ENCODE data around the gene LMAN2.

LMAN2 gene

DNA sequence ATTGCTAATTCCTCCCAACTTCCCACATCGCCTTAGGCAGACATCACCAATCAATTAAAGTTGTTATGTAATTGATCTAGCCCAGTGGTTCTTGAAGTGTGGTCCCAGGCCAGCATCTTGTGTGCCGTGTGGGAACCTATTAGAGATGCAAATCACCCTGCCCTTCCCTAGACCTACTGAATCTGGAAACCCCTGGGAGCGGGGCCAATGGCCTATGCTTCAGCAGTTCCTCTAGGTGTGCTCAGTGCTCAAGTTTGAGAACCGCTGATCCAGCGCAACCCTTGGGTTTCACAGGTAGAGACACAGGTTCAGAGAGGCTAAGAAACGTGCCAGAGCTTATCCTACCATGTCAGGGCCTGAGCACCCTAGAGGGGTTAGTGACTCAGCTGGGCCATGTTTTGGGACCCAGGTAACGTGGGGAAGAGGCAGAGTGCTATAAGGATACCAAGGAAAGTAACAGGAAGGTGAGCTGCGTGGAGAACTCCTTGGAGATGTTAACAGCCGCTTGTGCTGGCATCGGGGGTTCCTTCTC lies 37.1 kb upstream of the LMAN2 start:
- no peak overlapping the region for H3K9ac ChIP-seq (ENCODE audit: low read depth, low read length)
- peaks cover 6% of the 10 kb centered on the region for H3K4me1 ChIP-seq (ENCODE audit: control insufficient read depth, insufficient read depth, low read length)
- no peaks in the 10 kb centered on the region for H3K36me3 ChIP-seq (ENCODE audit: control insufficient read depth, insufficient read depth, low read length)
- H3K4me3 ChIP-seq (ENCODE audit: low read depth, low read length) = no peak overlapping the region
- H3K9me3 ChIP-seq (ENCODE audit: control insufficient read depth, insufficient read depth, low read length) = no peaks in the 10 kb centered on the region
- peaks cover 16% of the 10 kb centered on the region for H3K27me3 ChIP-seq (ENCODE audit: control insufficient read depth, insufficient read depth, low read length)

DNA sequence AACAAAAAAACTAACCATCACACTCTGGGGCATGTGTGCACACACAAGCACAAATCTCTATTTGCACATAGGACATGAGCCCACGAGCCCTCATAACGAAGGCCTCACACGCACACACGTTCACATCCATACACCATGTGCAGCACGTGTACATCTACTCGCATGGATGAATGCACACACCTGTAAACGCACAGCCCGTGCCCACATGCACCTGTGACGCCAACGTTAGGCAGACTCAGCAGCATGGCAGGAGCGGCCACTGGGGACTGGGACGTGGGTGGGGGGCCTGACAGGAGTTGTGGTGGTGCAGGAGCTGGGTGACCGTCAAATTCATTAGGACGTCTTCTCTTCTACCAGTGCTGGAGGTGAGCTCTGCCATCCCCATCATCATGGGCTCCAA lies 35.9 kb upstream of the LMAN2 start:
- peaks cover 4% of the 10 kb centered on the region for H3K4me1 ChIP-seq (ENCODE audit: control insufficient read depth, insufficient read depth, low read length)
- H3K9me3 ChIP-seq (ENCODE audit: control insufficient read depth, insufficient read depth, low read length) = no peaks in the 10 kb centered on the region

DNA sequence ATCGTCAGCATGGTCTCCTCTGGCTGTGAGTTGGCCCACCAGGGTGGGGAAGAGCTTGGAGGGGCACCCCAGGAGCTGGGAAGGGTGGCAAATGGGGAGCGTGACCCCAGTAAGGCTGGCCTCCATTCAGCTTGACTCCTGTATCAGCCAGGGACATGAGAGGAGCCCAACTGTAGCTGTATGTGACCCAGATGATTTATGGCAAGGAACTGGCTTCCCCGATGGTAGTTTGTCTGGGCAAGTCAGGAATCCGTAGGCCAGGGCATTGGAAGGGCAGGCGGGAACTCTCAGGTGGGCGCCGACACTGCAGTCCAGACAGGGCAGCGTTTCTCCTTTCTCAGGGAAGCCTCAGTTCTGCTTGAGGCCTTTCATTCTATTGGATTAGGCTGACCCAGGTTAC lies 35.1 kb upstream of the LMAN2 start:
- Histone ChIP-seq H3K9me3 (ENCODE audit: control insufficient read depth, insufficient read depth, low read length) (no peaks in the 10 kb centered on the region), H3K4me3 (ENCODE audit: low read depth, low read length) (no peak overlapping the region), H3K27me3 (ENCODE audit: control insufficient read depth, insufficient read depth, low read length) (peaks cover 15% of the 10 kb centered on the region), H3K4me1 (ENCODE audit: control insufficient read depth, insufficient read depth, low read length) (peaks cover 4% of the 10 kb centered on the region), H3K9ac (ENCODE audit: low read depth, low read length) (no peak overlapping the region), H3K36me3 (ENCODE audit: control insufficient read depth, insufficient read depth, low read length) (no peaks in the 10 kb centered on the region)

More for the DNA sequence above, 35.9 kb upstream of the LMAN2 start:
- Histone ChIP-seq H3K4me3 (ENCODE audit: low read depth, low read length) (no peak overlapping the region), H3K9ac (ENCODE audit: low read depth, low read length) (no peak overlapping the region), H3K27me3 (ENCODE audit: control insufficient read depth, insufficient read depth, low read length) (peaks cover 16% of the 10 kb centered on the region), H3K36me3 (ENCODE audit: control insufficient read depth, insufficient read depth, low read length) (no peaks in the 10 kb centered on the region)

DNA sequence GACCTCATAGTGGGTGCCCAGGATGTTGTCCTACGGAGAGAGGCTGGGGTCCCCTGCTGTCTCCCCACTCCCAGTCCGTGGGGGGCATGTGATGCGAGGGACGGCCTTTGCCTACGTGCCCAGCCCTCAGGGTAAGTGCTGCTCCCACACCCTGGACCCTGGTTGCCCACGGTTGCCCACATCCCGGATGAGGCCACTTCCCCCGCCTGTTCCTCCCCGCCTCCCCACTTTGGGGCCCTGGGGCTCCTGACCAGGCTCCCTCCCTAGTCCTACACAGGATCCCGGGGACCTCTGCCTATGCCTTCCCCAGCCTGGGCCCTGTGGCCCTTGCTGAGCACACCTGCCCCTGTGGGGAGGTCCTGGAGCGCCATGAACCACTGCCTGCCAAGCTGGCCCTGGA lies 34.3 kb upstream of the LMAN2 start:
- Histone ChIP-seq H3K4me3 (ENCODE audit: low read depth, low read length) (no peak overlapping the region), H3K9me3 (ENCODE audit: control insufficient read depth, insufficient read depth, low read length) (no peaks in the 10 kb centered on the region), H3K27me3 (ENCODE audit: control insufficient read depth, insufficient read depth, low read length) (peaks cover 13% of the 10 kb centered on the region), H3K9ac (ENCODE audit: low read depth, low read length) (no peak overlapping the region), H3K4me1 (ENCODE audit: control insufficient read depth, insufficient read depth, low read length) (peaks cover 4% of the 10 kb centered on the region), H3K36me3 (ENCODE audit: control insufficient read depth, insufficient read depth, low read length) (no peaks in the 10 kb centered on the region)

DNA sequence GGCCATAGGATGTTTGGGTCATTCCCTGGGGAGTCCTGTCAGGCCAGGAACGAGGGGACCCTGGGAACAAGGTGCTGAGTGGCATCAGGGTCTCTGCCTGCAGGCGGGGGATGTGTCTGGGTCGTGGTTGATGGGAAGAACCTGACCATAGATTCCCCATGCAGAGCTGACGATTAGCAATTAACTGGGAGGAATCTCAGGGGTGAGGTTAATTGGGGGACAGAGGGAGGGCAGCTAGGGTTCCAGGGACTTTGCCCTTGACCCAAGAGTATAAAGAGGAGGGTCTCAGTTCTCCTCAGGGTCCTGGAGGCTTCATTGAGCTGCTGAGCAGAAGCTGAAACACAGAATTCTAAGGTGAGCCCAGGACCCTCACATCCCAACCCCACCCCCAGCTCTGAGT lies 32.7 kb upstream of the LMAN2 start, which contains the start of gene SLC34A1:
Gene SLC34A1 (plus strand): TSS at position 301 of the 400 bp plus-strand sequence. CDS start 1,308 bp downstream, outside the sequence.
- Histone ChIP-seq H3K4me3 (ENCODE audit: low read depth, low read length) (no peak within 1 kb of the TSS), H3K27me3 (ENCODE audit: control insufficient read depth, insufficient read depth, low read length) (peaks cover 3% of the 10 kb centered on the region), H3K4me1 (ENCODE audit: control insufficient read depth, insufficient read depth, low read length) (no peaks in the 10 kb centered on the region), H3K9ac (ENCODE audit: low read depth, low read length) (no peak within 1 kb of the TSS), H3K36me3 (ENCODE audit: control insufficient read depth, insufficient read depth, low read length) (no peaks in the 10 kb centered on the region), H3K9me3 (ENCODE audit: control insufficient read depth, insufficient read depth, low read length) (no peaks in the 10 kb centered on the region)

DNA sequence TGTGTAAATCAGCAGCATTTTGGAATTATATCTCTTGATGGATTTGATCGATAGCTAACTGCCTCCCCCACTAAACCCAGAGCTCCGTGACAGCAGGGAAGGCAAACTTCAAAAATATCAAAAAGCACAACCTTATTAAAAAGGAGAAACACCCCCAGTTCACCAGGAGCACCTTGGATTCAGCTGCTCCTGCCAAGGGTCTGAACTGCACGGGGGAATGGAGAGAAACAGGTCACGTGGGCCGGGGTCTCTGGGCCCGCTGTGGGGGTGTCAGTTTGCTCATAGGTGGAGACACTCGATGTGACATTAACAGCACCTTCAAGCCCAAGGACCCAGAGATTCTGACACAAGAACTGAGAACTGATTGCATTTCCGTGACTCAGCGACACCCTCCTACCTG lies 31.7 kb upstream of the LMAN2 start:
- no peaks in the 10 kb centered on the region for H3K4me1 ChIP-seq (ENCODE audit: control insufficient read depth, insufficient read depth, low read length)
- no peaks in the 10 kb centered on the region for H3K27me3 ChIP-seq (ENCODE audit: control insufficient read depth, insufficient read depth, low read length)

DNA sequence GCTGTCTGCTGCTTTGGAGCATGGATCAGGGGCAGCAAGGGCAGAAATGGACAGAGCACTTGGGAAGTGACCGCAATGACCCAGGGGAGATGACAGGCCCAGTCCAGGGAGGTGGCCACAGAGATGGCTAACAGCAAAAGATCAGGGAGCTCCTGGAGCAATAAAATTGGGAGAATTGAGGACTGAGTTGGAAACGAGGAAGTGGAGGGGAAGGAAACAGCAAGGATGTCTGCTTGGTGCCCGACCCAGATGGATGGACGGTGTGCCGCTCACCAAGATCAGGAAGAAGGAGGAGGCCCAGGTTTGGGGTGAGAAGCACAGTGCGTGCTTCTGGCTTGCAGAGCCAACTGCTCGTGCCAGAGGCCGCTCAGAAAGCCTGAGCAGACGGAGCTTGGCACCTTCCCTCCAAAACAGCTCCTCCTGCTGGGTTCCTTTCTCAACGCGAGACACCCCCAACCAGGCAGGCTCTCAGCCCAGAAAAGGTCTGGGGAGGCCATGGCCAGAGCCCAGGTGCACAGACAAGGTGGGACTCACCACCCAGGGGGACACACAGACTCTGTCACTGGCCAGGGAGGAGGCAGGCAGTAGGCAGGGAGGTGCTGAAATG lies 31.1 kb upstream of the LMAN2 start:
- Histone ChIP-seq H3K9ac (ENCODE audit: low read depth, low read length) (no peak overlapping the region), H3K27me3 (ENCODE audit: control insufficient read depth, insufficient read depth, low read length) (no peaks in the 10 kb centered on the region), H3K4me3 (ENCODE audit: low read depth, low read length) (no peak overlapping the region), H3K4me1 (ENCODE audit: control insufficient read depth, insufficient read depth, low read length) (no peaks in the 10 kb centered on the region), H3K9me3 (ENCODE audit: control insufficient read depth, insufficient read depth, low read length) (no peaks in the 10 kb centered on the region), H3K36me3 (ENCODE audit: control insufficient read depth, insufficient read depth, low read length) (no peaks in the 10 kb centered on the region)

More for the DNA sequence above, 31.7 kb upstream of the LMAN2 start:
- Histone ChIP-seq H3K9ac (ENCODE audit: low read depth, low read length) (no peak overlapping the region), H3K36me3 (ENCODE audit: control insufficient read depth, insufficient read depth, low read length) (no peaks in the 10 kb centered on the region), H3K4me3 (ENCODE audit: low read depth, low read length) (no peak overlapping the region), H3K9me3 (ENCODE audit: control insufficient read depth, insufficient read depth, low read length) (no peaks in the 10 kb centered on the region)

DNA sequence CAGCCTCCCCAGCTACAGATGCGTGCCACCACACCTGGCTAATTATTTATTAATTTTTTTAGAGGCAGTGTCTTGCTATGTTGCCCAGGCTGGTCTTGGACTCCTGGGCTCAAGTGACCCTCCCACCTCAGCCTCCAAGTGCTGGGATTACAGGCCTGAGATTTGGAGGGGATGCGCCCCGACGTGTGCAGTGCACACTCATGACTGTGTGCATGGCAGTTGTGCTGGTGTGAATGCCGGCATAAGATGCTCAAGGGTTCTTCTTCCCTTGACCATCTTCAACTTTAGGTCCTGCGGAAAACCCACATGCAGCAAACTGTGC lies 29.3 kb upstream of the LMAN2 start:
- Histone ChIP-seq H3K4me3 (ENCODE audit: low read depth, low read length) (no peak overlapping the region), H3K4me1 (ENCODE audit: control insufficient read depth, insufficient read depth, low read length) (no peaks in the 10 kb centered on the region), H3K27me3 (ENCODE audit: control insufficient read depth, insufficient read depth, low read length) (no peaks in the 10 kb centered on the region), H3K9me3 (ENCODE audit: control insufficient read depth, insufficient read depth, low read length) (no peaks in the 10 kb centered on the region), H3K9ac (ENCODE audit: low read depth, low read length) (no peak overlapping the region), H3K36me3 (ENCODE audit: control insufficient read depth, insufficient read depth, low read length) (no peaks in the 10 kb centered on the region)

DNA sequence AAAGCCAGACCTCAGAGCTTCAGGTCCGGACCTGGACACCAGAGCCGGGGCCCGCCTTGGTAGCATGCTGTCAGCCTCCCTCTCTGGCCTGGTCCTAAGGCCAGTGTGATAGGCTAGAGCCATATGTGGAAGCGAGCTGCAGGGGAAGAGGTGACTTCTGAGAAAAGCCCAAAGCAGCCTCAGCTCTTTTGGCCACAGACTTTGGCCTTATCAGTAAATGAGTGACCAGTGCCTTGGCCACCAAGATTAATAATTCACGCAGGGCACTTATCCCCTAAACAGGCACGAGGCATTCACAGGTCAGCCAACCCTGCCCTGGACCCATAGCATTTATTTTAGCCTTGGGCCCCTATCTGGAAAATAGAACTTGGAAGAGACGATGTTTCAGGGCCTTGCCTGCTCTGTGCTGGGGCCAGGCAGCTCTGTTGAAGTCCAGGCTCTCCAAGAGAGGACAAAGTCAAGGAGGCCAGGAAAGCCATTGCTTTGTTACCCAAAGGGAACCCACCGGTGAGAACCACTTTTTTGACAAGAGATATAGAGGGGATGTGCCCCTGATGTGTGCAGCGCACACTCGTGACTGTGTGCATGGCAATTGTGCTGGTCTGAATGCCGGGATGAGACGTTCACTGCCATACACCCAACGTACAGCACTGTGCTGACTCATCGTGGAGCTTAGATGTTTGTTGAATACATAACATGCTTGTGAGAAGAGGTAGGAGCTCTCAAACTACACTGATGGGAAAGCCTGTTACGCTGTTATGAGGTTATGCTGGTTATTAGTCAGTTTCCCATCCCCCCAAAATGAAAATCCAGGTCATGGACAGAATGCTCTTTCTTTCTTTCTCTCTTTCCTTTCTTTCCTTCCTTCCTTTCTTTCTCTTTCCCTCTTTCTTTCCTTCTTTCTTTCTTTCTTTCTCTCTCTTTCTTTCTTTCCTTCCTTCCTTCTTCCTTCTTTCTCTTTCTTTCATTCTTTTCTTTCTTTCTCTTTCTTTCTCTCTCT lies 27.7 kb upstream of the LMAN2 start:
- Histone ChIP-seq H3K27me3 (ENCODE audit: control insufficient read depth, insufficient read depth, low read length) (no peaks in the 10 kb centered on the region), H3K36me3 (ENCODE audit: control insufficient read depth, insufficient read depth, low read length) (no peaks in the 10 kb centered on the region), H3K9me3 (ENCODE audit: control insufficient read depth, insufficient read depth, low read length) (no peaks in the 10 kb centered on the region), H3K9ac (ENCODE audit: low read depth, low read length) (no peak overlapping the region), H3K4me3 (ENCODE audit: low read depth, low read length) (no peak overlapping the region), H3K4me1 (ENCODE audit: control insufficient read depth, insufficient read depth, low read length) (peaks cover 3% of the 10 kb centered on the region)

DNA sequence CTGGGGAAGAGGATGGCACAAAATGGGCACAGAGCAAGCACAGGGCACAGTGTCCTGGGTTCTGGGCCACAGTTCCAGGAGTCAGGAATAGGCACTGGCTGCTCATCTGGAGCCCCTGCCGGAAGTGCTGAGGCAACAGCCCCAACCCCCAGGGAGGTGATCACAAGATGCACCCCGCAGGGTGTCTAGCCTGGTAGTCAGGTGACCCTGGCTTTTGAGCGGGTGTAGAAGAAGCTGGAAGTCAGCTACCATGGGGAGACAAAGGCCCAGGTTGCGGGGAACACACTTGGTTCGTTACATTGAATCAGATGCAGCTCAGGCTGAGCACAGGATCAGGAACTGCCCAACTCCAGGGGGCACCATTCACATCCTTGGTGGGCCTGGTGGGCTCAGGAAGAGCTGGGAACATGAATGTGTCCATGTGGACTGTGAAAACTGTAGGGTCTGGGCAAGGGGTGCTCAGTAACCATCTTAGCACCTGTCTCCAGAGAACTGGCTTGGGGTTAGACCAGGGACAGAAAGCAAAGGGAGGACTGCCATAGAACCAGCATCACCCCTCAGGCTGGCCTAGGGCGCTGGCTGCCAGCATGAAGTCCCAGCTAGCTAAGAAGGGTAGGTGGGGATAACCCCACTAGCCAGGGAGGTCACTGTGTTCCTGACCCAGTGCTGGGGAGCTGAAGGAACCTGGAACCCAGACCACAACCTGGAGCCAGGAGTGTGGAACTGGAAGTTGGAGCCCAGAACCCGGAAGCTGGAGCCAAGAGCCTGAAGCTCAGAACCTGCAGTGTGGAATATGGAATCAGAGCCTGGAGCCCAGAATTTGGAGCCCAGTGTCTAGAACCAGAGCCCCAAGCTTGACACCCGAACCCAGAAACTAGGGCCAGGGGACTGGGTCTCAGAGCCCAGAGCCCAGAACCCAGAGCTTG lies 26.6 kb upstream of the LMAN2 start:
- no peak overlapping the region for H3K9ac ChIP-seq (ENCODE audit: low read depth, low read length)
- H3K36me3 ChIP-seq (ENCODE audit: control insufficient read depth, insufficient read depth, low read length) = no peaks in the 10 kb centered on the region
- H3K27me3 ChIP-seq (ENCODE audit: control insufficient read depth, insufficient read depth, low read length) = no peaks in the 10 kb centered on the region
- peaks cover 4% of the 10 kb centered on the region for H3K4me1 ChIP-seq (ENCODE audit: control insufficient read depth, insufficient read depth, low read length)
- H3K9me3 ChIP-seq (ENCODE audit: control insufficient read depth, insufficient read depth, low read length) = no peaks in the 10 kb centered on the region
- no peak overlapping the region for H3K4me3 ChIP-seq (ENCODE audit: low read depth, low read length)

DNA sequence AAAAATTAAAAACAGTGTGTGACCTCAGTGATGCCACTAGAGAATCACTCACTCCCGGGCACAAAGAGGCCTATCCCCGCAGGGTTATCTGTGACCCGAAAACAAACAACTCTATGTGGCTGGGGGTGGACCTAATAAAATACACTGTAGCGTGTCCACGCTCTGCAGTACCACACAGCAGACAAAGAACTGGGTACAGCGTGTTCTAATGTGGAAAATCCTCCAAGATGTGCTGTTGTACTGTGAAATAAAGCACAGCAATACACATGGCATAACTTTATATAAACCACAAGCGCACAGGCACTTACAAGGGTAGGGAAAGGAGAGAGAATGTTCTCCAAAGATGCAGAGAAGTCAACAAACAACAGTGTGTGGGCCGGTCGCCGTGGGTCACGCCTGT lies 24.6 kb upstream of the LMAN2 start:
- H3K36me3 ChIP-seq (ENCODE audit: control insufficient read depth, insufficient read depth, low read length) = peaks cover 8% of the 10 kb centered on the region
- no peaks in the 10 kb centered on the region for H3K9me3 ChIP-seq (ENCODE audit: control insufficient read depth, insufficient read depth, low read length)
- H3K9ac ChIP-seq (ENCODE audit: low read depth, low read length) = no peak overlapping the region
- peaks cover 7% of the 10 kb centered on the region for H3K4me1 ChIP-seq (ENCODE audit: control insufficient read depth, insufficient read depth, low read length)
- no peaks in the 10 kb centered on the region for H3K27me3 ChIP-seq (ENCODE audit: control insufficient read depth, insufficient read depth, low read length)
- no peak overlapping the region for H3K4me3 ChIP-seq (ENCODE audit: low read depth, low read length)

Data from iPS-15b (cell line).